A549 treated with AZD2906 at 1 μM for 4 hours (cell line): Measurements from ENCODE around the gene TMEM179B. TPM values are rescaled to one million over a fixed set of nuclear protein-coding genes. Genes with fewer than 3 reads are reported as not detected.

Experiments used
- total RNA-seq: library from RNA; stranded (reverse); fragments of 200-300 nt; extraction: Qiagen RNA extraction; gene quantifications from 5 replicates; pipeline ENCODE4 v1.2.3, GENCODE V29; 2022

TMEM179B gene, protein sequence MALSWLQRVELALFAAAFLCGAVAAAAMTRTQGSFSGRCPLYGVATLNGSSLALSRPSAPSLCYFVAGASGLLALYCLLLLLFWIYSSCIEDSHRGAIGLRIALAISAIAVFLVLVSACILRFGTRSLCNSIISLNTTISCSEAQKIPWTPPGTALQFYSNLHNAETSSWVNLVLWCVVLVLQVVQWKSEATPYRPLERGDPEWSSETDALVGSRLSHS
- 68.8 to 94.9 TPM (median 86.7 TPM) in 5 replicates for total RNA-seq

DNA sequence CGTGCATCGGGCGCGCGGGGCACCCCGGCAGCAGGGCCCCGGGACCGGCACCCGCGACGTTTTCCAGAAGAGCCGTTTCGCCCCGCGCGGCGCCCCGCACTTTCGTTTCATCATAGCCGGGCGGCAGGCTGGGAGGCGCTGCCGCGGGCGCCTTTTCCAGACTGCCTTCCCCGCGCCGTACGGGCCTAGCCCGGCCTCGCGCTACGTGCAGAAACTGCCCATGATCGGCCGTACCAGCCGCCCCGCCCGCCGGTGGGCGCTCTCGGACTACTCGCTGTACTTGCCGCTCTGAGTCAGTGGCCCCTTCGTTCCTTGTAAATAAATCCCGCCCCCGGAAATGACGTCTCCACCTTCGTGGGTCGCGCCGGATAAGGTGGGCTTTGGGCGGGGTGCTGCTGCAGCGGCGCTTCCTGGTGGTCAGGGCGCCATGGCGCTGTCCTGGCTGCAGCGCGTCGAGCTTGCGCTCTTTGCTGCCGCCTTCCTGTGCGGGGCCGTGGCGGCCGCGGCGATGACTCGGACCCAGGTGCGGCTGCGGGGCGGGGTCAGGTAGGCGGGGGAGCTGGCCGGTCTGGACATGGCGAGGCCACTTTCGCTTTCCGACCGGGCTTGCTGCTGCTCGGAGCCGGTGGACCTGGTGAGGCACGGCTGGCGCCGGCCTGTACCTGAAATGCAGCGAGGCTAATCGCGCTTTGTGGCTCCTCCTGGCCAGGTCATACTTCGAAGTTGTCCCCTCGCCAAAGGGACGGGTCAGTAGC is at the start of gene TMEM179B:
TMEM179B (plus strand) TSS at position 398 of the 755 bp plus-strand sequence; CDS start at position 428, 30 bp downstream.

DNA sequence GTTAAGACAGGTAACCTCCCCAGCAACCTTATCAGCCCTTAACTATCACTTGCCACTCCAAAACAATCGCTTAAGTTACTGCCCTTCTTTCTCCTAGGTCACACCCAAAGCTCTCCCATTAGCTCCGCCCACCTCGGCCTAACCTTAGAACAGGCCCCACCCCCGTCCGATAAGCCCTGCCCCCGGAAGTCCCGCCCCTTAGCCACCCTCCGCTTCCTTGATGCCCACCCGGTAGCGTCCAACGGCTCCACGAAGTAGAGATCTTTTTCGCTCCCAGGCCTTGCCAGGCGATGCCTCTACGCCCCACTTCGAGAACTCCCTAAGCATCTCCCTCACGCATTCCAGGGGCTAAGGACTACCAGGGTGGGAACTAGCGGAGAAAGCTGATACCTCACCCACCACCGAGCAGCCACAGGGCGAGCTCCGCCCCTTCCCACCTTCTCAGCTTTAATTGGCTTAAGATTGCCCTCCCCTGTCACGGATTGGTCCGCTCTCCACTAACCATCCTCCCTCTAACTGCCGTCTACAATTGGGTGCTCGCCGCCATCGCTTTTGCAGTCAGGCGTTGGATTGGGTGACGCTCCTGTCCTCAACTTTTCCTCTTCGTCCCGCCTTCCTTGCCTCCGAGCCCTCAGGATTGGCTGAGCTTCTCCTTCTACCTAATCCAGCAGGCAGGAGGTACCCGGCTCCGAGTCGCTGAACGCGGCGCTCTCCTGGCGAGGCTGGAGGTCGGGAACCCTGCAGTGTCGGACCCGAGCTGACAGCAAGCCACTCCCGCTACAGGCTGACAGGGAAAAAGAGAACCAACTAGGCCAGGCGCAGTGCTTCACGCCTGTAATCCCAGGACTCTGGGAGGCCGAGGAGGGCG is 33.2 kb upstream of the TMEM179B start, which contains the start of gene ZBTB3:
ZBTB3 (minus strand) TSS at position 425 of the 868 bp plus-strand sequence. CDS start 496 bp downstream, outside the sequence.

GRCh38 chr11:62771144-62772021 is 15.8 kb upstream of the TMEM179B start, which contains the start of gene TAF6L:
TSS of gene TAF6L (plus strand) at chr11:62771396. CDS start at chr11:62775784, 4,388 bp downstream.

GRCh38 chr11:62791501-62792201 is 4.4 kb downstream of the TMEM179B start, which contains the start of gene TMEM223:
TSS of gene TMEM223 (minus strand) at chr11:62792006. CDS start at chr11:62791994, 12 bp downstream.

DNA sequence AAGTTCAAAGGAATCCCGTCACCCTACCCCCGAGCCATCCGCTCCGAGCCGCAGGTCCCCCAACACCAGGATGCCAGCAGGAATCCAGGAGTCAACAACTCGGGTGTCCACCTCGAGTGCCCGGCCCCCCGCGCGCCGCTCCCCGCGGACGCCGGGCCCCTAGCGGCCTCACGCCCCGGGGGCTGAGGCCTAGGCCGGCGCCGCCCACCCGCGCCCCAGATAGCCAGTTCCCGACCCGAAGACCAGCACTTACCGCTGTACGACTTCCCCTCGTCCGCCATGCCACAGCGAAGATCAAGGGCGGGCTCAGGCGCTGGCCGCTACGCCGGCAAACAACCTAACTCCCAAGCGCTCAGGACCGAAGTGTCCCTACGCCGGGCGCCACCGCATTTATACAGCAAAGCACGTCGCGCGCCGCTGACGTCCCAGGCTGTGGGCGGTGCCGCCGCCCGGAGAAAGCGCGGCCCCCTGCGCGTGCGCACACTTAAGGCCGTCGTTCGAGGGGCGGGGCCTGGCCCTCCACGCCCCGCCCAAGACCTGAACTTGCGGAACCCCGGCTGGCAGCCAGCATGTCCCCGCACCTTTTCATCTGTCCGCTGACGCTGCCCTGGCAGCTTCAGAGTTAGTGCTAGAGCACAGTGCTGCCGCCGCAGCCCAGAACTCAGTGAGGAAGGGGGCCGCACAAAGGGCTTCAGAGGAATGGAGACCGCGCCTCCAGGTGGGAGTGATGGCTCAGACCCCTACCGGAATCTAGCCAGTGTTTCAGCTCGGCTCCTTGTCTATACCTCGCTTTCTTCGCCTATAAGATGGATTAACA is 18.1 kb downstream of the TMEM179B start, which contains the start of gene NXF1:
NXF1 (minus strand) TSS at position 365 of the 817 bp plus-strand sequence; CDS start at position 281, 84 bp downstream.

DNA sequence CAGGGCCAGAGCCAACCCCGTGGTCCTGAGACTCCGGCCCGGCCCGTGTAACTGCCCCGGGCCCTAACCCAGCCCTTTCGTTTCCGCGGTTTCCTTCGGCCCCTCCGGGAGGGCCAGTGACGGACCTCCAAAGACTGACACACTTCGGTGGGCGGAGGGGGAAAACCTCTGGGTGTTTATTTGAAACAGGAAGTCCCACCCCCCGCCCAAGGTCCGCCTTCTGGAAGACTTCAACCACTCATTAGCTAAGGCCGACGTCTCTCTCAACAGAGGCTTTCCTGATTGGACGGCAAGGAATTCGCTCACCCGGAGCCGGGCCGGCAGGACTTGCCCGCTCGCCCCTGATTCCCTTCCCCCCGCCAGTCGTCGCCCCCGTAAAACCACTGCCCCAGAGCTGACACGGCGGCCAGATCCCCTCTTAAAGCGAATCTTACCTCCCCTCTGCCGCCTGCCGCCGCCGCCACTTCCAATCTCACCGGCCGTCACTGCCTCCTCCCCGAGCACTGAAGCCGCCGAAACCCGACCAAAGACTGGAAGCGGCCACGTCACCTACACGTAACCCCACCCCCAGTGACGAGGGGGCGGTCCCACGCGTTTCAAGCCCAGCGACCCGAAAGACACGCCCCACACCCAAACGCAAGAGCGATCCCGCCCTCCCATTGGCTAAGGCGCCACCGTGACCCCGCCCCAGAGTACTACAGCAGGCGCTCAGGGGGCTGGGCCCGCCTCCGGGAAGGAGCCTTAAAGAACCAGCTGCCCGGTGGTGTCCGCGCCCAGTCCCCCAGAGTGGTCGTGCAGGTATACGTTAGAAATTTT is 44.5 kb downstream of the TMEM179B start, which contains the start of gene STX5:
STX5 (minus strand) TSS at position 532 of the 816 bp plus-strand sequence. CDS start 808 bp downstream, outside the sequence.

DNA sequence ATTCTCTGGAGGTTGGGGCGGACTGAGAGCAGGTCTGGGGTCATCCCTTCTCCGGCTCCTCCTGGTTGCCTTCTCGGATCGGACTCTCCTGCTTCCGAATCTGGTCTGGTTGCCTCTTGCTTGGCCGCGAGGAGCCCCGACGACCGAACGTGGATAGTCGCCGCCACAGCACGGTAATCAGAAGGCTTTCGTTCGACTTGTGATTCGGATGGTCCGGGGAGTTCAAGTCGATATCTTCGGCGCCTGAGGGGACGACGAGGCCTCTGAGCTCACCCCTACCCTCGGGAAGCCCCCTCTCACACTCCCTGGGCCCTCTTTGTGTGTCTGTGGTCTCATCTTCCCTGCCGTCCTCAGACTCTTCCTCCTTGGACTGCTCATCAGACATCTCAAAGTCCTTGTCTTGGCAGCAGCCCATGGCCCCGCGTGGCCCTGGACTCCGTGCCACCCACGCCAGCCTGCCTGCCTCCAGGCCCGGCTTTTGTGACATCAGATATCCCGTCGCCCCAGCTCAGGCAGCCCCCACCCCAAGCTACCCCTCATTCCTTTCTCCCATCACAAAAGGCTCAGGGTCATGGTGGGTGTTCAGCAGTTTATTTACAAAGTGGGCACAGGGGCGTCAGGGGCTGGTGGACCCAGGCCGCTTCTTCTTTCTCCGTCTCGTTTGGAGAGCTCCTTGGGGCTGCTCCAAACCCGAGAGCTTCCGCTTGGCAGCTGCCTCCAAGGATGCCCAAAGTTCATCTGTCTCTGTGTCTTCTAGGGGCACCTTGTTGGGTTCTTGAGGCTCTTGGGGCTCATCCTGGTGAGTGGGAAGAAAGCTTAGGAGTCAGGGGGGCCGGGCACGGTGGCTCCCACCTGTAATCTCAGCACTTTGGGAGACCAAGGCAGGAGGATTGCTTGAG is 45.4 kb downstream of the TMEM179B start, which contains the start of gene TEX54:
TEX54 (minus strand) TSS at position 506 of the 899 bp plus-strand sequence.

GRCh38 chr11:62839050-62839945 is 52.1 kb downstream of the TMEM179B start, which contains the start of gene WDR74:
TSS of gene WDR74 (minus strand) at chr11:62839590. CDS start at chr11:62839570, 20 bp downstream.

Other genes with a start within 250 kb of the TMEM179B start
- gene AHNAK, start 240.6 kb upstream of the TMEM179B start, total RNA-seq = 339 to 412 TPM (median 379 TPM) in 5 replicates
- 1,893 to 2,060 TPM (median 2,008 TPM) in 5 replicates for gene EEF1G, start 213.5 kb upstream of the TMEM179B start, total RNA-seq
- 12.8 to 17.8 TPM (median 17.0 TPM) in 5 replicates for gene TUT1, start 195.9 kb upstream of the TMEM179B start, total RNA-seq
- gene MTA2, start 185.5 kb upstream of the TMEM179B start, total RNA-seq = 82.2 to 92.9 TPM (median 85.9 TPM) in 5 replicates
- gene EML3, start 174.6 kb upstream of the TMEM179B start, total RNA-seq = 19.9 to 26.0 TPM (median 22.0 TPM) in 5 replicates
- 3.6 to 4.3 TPM (median 4.0 TPM) in 5 replicates for gene ROM1, start 174.1 kb upstream of the TMEM179B start, total RNA-seq
- 44.5 to 55.6 TPM (median 54.8 TPM) in 5 replicates for gene B3GAT3, start 165.4 kb upstream of the TMEM179B start, total RNA-seq
- gene GANAB, start 140.8 kb upstream of the TMEM179B start, total RNA-seq = 248 to 270 TPM (median 260 TPM) in 5 replicates
- gene INTS5, start 134.1 kb upstream of the TMEM179B start, total RNA-seq = 19.1 to 23.0 TPM (median 22.6 TPM) in 5 replicates
- 118 to 140 TPM (median 121 TPM) in 5 replicates for gene C11orf98, start 122.2 kb upstream of the TMEM179B start, total RNA-seq
- gene CSKMT, start 122.1 kb upstream of the TMEM179B start, total RNA-seq = 6.9 to 15.1 TPM (median 13.5 TPM) in 5 replicates
- 23.4 to 38.0 TPM (median 35.7 TPM) in 5 replicates for gene UQCC3, start 115.7 kb upstream of the TMEM179B start, total RNA-seq
- 4.0 to 5.1 TPM (median 4.8 TPM) in 5 replicates for gene LBHD1, start 115.1 kb upstream of the TMEM179B start, total RNA-seq
- gene UBXN1, start 108.3 kb upstream of the TMEM179B start, total RNA-seq = 113 to 126 TPM (median 120 TPM) in 5 replicates
- gene LRRN4CL, start 97.9 kb upstream of the TMEM179B start, total RNA-seq = 0.07 to 0.10 TPM (median 0.08 TPM) in 3 of 5 replicates, not detected in the others
- 53.3 to 85.7 TPM (median 68.0 TPM) in 5 replicates for gene BSCL2, start 80.0 kb upstream of the TMEM179B start, total RNA-seq
- gene GNG3, start 79.7 kb upstream of the TMEM179B start, total RNA-seq = not detected in 5 replicates
- gene HNRNPUL2, start 59.9 kb upstream of the TMEM179B start, total RNA-seq = 38.1 to 42.3 TPM (median 39.3 TPM) in 5 replicates
- 28.8 to 30.0 TPM (median 29.4 TPM) in 5 replicates for gene TTC9C, start 58.9 kb upstream of the TMEM179B start, total RNA-seq
- 1.3 to 1.8 TPM (median 1.5 TPM) in 5 replicates for gene ZBTB3, start 33.2 kb upstream of the TMEM179B start, total RNA-seq
- 161 to 178 TPM (median 174 TPM) in 5 replicates for gene POLR2G, start 25.8 kb upstream of the TMEM179B start, total RNA-seq
- gene TAF6L, start 16.0 kb upstream of the TMEM179B start, total RNA-seq = 12.2 to 15.7 TPM (median 14.0 TPM) in 5 replicates
- 19.7 to 28.7 TPM (median 27.7 TPM) in 5 replicates for gene TMEM223, start 4.6 kb downstream of the TMEM179B start, total RNA-seq
- gene NXF1, start 18.0 kb downstream of the TMEM179B start, total RNA-seq = 38.7 to 55.4 TPM (median 50.7 TPM) in 5 replicates
- gene STX5, start 44.6 kb downstream of the TMEM179B start, total RNA-seq = 19.5 to 24.9 TPM (median 23.9 TPM) in 5 replicates
- not detected in 5 replicates for gene TEX54, start 45.4 kb downstream of the TMEM179B start, total RNA-seq
- gene WDR74, start 52.2 kb downstream of the TMEM179B start, total RNA-seq = 74.3 to 82.0 TPM (median 79.5 TPM) in 5 replicates
- 893 to 1,052 TPM (median 950 TPM) in 5 replicates for gene SLC3A2, start 93.5 kb downstream of the TMEM179B start, total RNA-seq
- 0.03 to 0.08 TPM (median 0.07 TPM) in 4 of 5 replicates, not detected in the other for gene CHRM1, start 134.0 kb downstream of the TMEM179B start, total RNA-seq
- gene SLC22A6, start 197.6 kb downstream of the TMEM179B start, total RNA-seq = not detected in 5 replicates
- not detected in 5 replicates for gene SLC22A8, start 228.4 kb downstream of the TMEM179B start, total RNA-seq